NCI-H2107 treated with DMSO at 0.1 percent for 48 hours (cell line): Measurements from ENCODE around the gene LETM1.

Experiments
- DNase-seq: peaks from one replicate; lab custom pipeline; 2025; ENCODE audit not compliant: unreplicated experiment; lab: John Stamatoyannopoulos, UW

Gene LETM1

GRCh38 chr4:1808851-1809753 is 46.9 kb downstream of the LETM1 start:
- DNase-seq = no peak

GRCh38 chr4:1808396-1808795 is 47.6 kb downstream of the LETM1 start:
- no peak for DNase-seq

GRCh38 chr4:1807332-1807777 is 48.6 kb downstream of the LETM1 start:
- no peak for DNase-seq

GRCh38 chr4:1806596-1807331 is 49.2 kb downstream of the LETM1 start:
- DNase-seq = no peak

- DNase-seq = no peak
Observed at GRCh38 chr4:1806223-1806564, 49.8 kb downstream of the LETM1 start.

GRCh38 chr4:1805493-1806222 is 50.3 kb downstream of the LETM1 start:
- no peak for DNase-seq

- DNase-seq = no peak
Observed at GRCh38 chr4:1804638-1805492, 51.1 kb downstream of the LETM1 start.

GRCh38 chr4:1803523-1804423 is 52.2 kb downstream of the LETM1 start:
- no peak for DNase-seq

- no peak for DNase-seq
Observed at GRCh38 chr4:1802720-1803522, 53.0 kb downstream of the LETM1 start.

- no peak for DNase-seq
Observed at GRCh38 chr4:1802151-1802715, 53.7 kb downstream of the LETM1 start.

GRCh38 chr4:1801286-1801958 is 54.5 kb downstream of the LETM1 start:
- DNase-seq = no peak

GRCh38 chr4:1800805-1801204 is 55.2 kb downstream of the LETM1 start:
- DNase-seq = no peak

- no peak for DNase-seq
Observed at GRCh38 chr4:1799387-1800375, 56.3 kb downstream of the LETM1 start.

GRCh38 chr4:1798580-1799386 is 57.2 kb downstream of the LETM1 start:
- DNase-seq = no peak

GRCh38 chr4:1797861-1798579 is 57.9 kb downstream of the LETM1 start:
- DNase-seq = no peak
